Right ventricle myocardium superior (tissue), 1 donor: Measurements from ENCODE around the gene RASL10B. TPM values are rescaled to one million over a fixed set of nuclear protein-coding genes. Genes with fewer than 3 reads are reported as not detected.
"Not testable (repeated sequence)": the region's sequence is repeated elsewhere in the genome, so short reads cannot be mapped to it uniquely, and the experiment has no call there.

Experiments used
- ATAC-seq: fragments of 200-7000 bp; cut with Tn5 transposase; one replicate; pipeline ENCODE4 v1.9.1; 2020; ENCODE audit warnings: mild to moderate bottlenecking; ENCODE audit not compliant: poor library complexity
- DNase-seq: peaks from one replicate; pipeline ENCODE4 v3.0.0-alpha.2; 2020
- intact Hi-C: fragments of 100-400 bp; cut with DNase I; formaldehyde crosslinking; loops from one replicate; pipeline ENCODE4 v1.11.2; 2022
- total RNA-seq: library from RNA; stranded (reverse); fragmentation: NEBNext Ultra II Directional; extraction: Animal tissue kit (Norgen Biotek cat#: 25700); gene quantifications from one replicate; pipeline ENCODE4 v1.2.1, GENCODE V29; 2021
- donor health status: DM: no; HTN: yes; CAD: no; lungs with severe emphysema.

RASL10B gene
- total RNA-seq, 1 donor from 2014 or later, result 22.3 TPM

- DNase-seq (no peak), ATAC-seq (no peak)
- intact Hi-C loops, result no loop called here
These were observed 7.2 kb downstream of the RASL10B start for GRCh38 chr17:35738519-35739133.

- ATAC-seq (no peak), DNase-seq (no peak)
- intact Hi-C loops, result no loop called here
These were observed 8.8 kb downstream of the RASL10B start for GRCh38 chr17:35740216-35740615.

DNA sequence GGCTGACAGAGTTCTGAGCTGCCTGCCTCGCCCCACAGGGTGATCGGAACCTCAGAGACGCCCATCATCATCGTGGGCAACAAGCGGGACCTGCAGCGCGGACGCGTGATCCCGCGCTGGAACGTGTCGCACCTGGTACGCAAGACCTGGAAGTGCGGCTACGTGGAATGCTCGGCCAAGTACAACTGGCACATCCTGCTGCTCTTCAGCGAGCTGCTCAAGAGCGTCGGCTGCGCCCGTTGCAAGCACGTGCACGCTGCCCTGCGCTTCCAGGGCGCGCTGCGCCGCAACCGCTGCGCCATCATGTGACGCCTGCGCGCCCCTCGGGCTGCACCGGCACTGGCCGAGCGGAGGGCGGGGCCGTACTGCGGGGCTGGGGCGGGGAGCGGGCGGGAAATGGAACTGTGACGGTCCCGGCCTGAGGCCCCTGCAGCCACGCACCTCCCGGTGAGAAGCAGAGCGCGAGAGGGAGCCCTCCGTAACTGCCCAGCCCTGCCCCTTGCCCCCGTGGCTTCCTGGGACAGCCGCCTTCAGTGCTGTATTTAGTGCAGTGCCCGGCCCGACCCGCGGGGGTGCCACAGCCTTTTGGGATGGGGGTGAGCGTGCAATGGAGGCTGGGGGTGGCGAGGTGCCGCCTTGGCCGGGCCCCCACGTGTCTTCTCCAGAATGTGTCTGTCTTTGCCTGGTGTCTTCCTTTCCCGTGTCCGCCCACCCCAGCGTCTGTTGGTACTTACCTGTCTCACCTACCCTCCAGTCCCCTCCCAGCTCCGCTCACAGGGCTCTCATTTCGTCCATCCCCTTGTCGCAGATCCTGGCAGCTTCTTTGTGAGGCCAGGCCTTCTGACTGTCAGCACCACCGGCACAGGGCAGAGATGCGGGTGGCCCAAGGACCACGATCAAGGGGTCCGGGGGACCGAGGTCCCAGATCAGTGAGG, 9.8 kb downstream of the RASL10B start:
- intact Hi-C loops, result no loop called here
- ATAC-seq (peak; percentile 71), DNase-seq (no peak)

GRCh38 chr17:35742496-35742895, 11.1 kb downstream of the RASL10B start:
- no peak for DNase-seq
- intact Hi-C loops, result no loop called here
- ATAC-seq, result no peak

DNA sequence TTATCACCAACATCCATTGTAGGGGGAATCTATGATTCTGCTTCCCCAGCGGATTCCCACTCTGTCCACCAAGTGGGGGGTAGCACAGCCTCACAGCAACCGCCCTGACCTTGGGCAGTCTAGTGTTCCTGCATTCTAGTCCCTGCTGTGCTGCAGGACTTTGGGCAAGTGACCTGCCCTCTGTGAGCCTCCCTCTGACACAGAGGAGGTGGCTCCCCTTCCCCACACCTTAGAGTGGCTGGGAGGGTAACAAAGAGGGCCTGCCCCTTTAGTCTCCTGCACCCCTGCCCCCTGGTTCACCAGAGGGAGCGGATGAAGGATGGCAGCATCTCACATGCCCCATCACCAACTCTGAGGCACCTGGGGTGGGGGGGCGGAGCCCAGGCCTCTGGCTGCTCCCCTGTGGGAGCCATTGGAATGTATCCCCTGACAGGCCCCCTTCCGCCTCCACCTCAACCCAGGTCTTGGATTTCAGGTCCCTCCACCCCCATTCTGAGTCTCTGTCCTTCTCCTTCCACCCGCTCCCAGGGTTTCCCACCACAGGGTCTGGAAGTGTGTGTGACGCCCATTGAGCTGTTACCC, 11.5 kb downstream of the RASL10B start:
- DNase-seq (no peak), ATAC-seq (no peak)
- intact Hi-C loops, result no loop called here

DNA sequence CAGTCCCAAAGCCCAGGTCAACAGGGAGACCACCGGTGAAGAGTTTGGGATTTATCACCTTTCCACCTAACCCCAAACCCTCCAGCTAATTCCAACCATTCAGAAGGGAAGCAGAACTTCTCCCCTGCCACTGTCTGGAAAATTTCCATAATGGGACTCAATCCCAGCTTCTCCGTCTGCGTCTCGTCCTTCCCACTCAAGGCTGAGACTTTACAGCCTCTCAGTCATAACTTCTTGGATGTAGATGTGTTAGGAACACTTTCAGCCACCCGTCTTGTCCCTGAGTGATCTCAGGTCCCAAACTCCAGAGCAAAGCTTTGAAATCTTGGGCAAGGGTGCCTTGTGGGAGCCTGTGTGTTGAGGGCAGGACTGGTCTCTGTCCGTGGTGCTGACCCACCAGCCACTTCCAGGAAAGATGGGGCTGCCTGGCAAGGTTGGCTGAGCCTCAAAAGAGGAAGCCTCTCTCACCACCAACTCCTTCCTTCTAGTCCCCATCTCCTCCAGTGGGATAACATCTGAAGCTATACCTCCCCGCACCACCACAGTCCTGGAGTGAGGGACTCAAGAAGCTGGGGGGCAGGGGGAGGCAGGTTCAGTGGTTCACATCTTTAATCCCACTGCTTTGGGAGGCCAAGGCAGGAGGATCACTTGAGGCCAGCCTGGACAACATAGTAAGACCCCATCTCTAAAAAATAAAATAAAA, 12.3 kb downstream of the RASL10B start:
- DNase-seq, result no peak
- no peak for ATAC-seq
- intact Hi-C loops, result no loop called here

GRCh38 chr17:35744830-35745229, 13.4 kb downstream of the RASL10B start:
- ATAC-seq, result no peak
- no peak for DNase-seq
- intact Hi-C loops, result loop anchor here (5.0 kb wide), 2 partner anchors 83 to 573 kb away; no protein-coding TSS in a partner anchor

GRCh38 chr17:35745246-35745645, 13.8 kb downstream of the RASL10B start:
- intact Hi-C loops, result loop anchor here (5.0 kb wide), 2 partner anchors 83 to 573 kb away; no protein-coding TSS in a partner anchor
- ATAC-seq, result no peak
- DNase-seq, result no peak

DNA sequence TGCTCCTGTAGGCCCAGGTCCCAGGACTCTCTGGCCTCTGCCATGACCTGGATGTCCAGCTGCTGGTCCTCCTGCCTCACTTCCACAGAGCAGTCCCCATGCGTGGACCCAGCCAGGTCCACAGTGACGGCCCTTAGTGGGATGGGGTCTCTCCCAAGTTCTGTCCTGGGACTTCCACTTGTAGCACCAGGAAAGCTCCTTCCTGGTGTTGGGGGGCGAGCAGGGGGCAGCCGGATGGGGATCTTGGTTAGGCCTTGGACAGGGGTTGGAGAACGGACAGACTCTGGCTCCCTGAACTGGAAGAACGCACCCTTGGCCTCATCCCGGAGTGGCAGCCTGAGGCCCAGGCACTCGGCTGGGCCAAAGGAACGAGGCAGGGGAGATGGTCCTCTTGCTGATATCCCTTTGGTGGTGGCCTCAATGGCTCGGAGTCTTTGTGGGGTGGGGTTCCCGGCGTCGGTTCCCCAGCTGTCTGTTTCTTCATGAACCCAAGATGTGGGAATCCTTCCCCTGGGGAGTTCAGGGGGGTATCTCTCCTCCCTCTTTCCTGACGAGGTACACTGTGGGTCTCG, 14.4 kb downstream of the RASL10B start:
- DNase-seq (no peak), ATAC-seq (no peak)
- intact Hi-C loops, result loop anchor here (2.0 to 5.0 kb wide), 3 partner anchors 84 to 574 kb away; no protein-coding TSS in a partner anchor

- DNase-seq (peak; percentile 78), ATAC-seq (peak; percentile 88)
- intact Hi-C loops, result loop anchor here (2.0 to 5.0 kb wide), 3 partner anchors 85 to 575 kb away; no protein-coding TSS in a partner anchor
These were observed 16.1 kb downstream of the RASL10B start for GRCh38 chr17:35747540-35748017.

- intact Hi-C loops, result loop anchor here (5.0 kb wide), 2 partner anchors 86 to 576 kb away; no protein-coding TSS in a partner anchor
- no peak for DNase-seq
- peak; percentile 46 for ATAC-seq
These were observed 17.0 kb downstream of the RASL10B start for GRCh38 chr17:35748341-35748841.

- ATAC-seq, result no peak
- DNase-seq, result no peak
- intact Hi-C loops, result loop anchor here (5.0 kb wide), 2 partner anchors 87 to 577 kb away; no protein-coding TSS in a partner anchor
These were observed 17.5 kb downstream of the RASL10B start for GRCh38 chr17:35748979-35749378.

GRCh38 chr17:35749560-35750412, 18.3 kb downstream of the RASL10B start:
- intact Hi-C loops, result loop anchor here (5.0 kb wide), 2 partner anchors 87 to 577 kb away; no protein-coding TSS in a partner anchor

DNA sequence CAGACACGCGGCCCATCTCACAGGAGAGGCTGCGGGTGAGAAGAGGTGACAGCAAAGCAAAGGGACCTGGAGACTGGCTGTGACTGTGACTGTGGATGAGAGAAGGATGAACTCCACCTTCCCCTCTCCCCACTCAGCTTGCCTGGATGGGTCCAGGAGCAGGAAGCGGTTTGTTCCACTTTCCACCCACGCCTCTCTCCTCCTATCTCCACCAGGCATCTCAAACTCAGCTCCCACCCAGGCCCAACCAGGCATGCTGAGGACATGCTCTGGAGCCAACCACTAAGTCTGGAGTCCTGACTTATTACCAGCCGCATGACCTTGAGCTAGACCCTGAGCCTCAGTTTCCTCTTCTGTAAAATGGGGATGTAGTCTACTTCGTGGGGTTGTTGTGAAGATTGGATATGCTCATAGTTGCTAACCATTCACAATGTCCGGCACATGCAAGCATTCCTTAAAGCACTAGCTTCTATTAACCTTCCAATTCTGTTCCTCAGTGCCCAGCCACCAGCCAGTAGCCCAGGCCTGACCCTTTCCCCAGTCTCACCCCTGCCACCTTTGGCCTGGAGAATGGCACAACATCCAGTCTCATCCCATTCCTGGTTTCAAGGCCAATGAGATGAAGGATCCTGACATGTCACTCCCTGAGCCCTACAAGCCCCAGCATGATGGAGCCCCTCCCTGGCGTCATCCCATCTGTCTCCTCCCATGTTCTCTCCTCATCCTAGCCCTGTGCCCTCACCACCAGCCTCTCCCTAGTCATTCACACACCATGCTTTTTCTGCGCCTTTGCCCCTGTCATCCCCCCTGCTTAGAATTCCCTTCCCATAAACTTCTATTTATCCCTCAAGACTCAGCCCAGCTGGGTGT, 19.3 kb downstream of the RASL10B start:
- DNase-seq (no peak), ATAC-seq (no peak)
- intact Hi-C loops, result no loop called here

More at GRCh38 chr17:35749560-35750412, 18.3 kb downstream of the RASL10B start:
- DNase-seq (no peak), ATAC-seq (no peak)

DNA sequence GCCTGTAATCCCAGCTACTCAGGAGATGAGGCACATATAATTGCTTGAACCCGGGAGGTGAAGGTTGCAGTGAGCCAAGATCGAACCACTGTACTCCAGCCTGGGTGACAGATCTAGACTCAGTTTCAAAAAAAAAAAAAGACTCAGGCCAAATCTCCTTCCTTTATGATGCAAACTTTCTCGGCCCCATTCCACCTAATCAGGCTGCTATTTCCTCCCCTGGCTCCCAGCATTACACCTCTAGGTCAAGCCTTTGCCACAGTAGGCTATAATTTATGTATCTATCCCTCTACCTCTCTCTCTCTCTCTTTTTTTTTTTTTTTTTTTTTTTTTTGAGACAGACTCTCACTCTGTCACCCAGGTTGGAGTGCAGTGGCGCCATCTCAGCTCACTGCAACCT, 20.1 kb downstream of the RASL10B start:
- DNase-seq, ATAC-seq, intact Hi-C loops: not testable (repeated sequence)

- DNase-seq (no peak), ATAC-seq (no peak)
- intact Hi-C loops, result no loop called here
These were observed 21.0 kb downstream of the RASL10B start for GRCh38 chr17:35752471-35752870.
